Stimulated activated CD8-positive, alpha-beta memory T cell treated with anti-CD3 and anti-CD28 coated beads, Interleukin-2, amount 100 ng/mL, for 1 hour (primary cell): Measurements from ENCODE around the gene OR56B1.
A peak's percentile ranks its signal among the peaks of the same experiment; 100 is the strongest.
"Not testable (repeated sequence)": the region's sequence is repeated elsewhere in the genome, so short reads cannot be mapped to it uniquely, and the experiment has no call there.

Source experiments
- DNase-seq, 2 donors: peaks; one replicate each; pipeline ENCODE4 v3.0.0-alpha.2; 2020; ENCODE audit warnings: low read depth in 2 of 2

The OR56B1 gene, protein sequence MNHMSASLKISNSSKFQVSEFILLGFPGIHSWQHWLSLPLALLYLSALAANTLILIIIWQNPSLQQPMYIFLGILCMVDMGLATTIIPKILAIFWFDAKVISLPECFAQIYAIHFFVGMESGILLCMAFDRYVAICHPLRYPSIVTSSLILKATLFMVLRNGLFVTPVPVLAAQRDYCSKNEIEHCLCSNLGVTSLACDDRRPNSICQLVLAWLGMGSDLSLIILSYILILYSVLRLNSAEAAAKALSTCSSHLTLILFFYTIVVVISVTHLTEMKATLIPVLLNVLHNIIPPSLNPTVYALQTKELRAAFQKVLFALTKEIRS

DNA sequence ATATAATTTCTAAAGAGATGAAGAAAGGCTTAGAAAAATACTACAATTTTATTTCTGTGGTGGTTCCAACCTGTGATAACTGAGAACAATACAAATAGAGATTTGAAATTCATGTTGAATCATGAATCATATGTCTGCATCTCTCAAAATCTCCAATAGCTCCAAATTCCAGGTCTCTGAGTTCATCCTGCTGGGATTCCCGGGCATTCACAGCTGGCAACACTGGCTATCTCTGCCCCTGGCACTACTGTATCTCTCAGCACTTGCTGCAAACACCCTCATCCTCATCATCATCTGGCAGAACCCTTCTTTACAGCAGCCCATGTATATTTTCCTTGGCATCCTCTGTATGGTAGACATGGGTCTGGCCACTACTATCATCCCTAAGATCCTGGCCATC is at the start of gene OR56B1:
OR56B1 (plus strand) TSS at position 53 of the 400 bp plus-strand sequence; CDS start at position 122, 69 bp downstream.
- no peak for DNase-seq

- DNase-seq, result no peak
Observed at GRCh38 chr11:5688482-5688881, 47.8 kb upstream of the OR56B1 start.

- DNase-seq, result peak in 1 of 2 donors; percentile 28
Observed at GRCh38 chr11:5689551-5689983, 46.7 kb upstream of the OR56B1 start, which contains the start of gene TRIM22. Gene TRIM22, plus strand, starts transcription at chr11:5689790. Its CDS starts 6,443 bp downstream, at chr11:5696233.

GRCh38 chr11:5690216-5690615 is 46.0 kb upstream of the OR56B1 start:
- no peak for DNase-seq

GRCh38 chr11:5690736-5691135 is 45.5 kb upstream of the OR56B1 start:
- DNase-seq, result no peak

DNA sequence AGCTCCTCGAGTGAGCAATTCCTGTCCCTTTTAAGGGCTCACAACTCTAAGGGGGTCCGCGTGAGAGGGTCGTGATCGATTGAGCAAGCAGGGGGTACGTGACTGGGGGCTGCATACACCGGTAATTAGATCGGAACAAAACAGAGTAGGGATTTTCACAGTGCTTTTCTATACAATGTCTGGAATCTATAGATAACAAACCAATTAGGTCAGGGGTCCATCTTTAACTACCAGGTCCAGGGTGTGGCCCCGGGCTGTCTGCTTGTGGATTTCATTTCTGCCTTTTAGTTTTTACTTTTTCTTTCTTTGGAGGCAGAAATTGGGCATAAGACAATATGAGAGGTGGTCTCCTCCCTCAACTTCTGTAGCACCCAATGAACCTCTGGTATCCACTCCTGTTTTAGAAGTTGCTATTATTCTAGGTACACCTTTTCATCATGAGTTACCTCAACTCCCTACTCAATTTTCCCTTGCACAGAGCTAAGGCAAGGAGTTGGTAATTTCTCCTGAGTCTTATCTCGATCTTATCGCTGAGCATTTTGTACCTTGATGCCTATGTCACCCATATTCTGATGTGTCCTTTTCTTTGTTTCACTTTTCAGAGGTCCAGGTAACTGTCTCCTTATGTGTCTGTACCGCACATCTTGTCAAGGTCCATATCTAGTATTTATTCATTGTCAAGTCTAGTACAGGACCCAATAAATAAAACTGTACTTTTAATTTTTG is 44.8 kb upstream of the OR56B1 start:
- not testable (repeated sequence) for DNase-seq

GRCh38 chr11:5691964-5692361 is 44.3 kb upstream of the OR56B1 start:
- no peak for DNase-seq

- DNase-seq, result no peak
Observed at GRCh38 chr11:5694642-5695041, 41.6 kb upstream of the OR56B1 start.

- DNase-seq, result no peak
Observed at GRCh38 chr11:5695580-5695979, 40.7 kb upstream of the OR56B1 start.

DNA sequence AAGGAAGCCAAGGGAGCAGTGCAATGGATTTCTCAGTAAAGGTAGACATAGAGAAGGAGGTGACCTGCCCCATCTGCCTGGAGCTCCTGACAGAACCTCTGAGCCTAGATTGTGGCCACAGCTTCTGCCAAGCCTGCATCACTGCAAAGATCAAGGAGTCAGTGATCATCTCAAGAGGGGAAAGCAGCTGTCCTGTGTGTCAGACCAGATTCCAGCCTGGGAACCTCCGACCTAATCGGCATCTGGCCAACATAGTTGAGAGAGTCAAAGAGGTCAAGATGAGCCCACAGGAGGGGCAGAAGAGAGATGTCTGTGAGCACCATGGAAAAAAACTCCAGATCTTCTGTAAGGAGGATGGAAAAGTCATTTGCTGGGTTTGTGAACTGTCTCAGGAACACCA is 40.0 kb upstream of the OR56B1 start:
- no peak for DNase-seq

DNA sequence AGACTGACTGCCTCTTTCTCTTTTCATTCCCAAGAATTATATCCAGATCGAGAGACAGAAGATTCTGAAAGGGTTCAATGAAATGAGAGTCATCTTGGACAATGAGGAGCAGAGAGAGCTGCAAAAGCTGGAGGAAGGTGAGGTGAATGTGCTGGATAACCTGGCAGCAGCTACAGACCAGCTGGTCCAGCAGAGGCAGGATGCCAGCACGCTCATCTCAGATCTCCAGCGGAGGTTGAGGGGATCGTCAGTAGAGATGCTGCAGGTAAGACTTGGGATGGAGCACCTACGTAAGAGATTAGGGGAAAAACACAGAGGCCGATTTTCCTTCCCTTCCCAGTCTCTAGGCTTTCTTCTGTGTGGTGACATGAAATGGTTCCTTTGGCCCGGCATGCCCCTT is 38.0 kb upstream of the OR56B1 start:
- no peak for DNase-seq

GRCh38 chr11:5700421-5701054 is 35.7 kb upstream of the OR56B1 start:
- no peak for DNase-seq

DNA sequence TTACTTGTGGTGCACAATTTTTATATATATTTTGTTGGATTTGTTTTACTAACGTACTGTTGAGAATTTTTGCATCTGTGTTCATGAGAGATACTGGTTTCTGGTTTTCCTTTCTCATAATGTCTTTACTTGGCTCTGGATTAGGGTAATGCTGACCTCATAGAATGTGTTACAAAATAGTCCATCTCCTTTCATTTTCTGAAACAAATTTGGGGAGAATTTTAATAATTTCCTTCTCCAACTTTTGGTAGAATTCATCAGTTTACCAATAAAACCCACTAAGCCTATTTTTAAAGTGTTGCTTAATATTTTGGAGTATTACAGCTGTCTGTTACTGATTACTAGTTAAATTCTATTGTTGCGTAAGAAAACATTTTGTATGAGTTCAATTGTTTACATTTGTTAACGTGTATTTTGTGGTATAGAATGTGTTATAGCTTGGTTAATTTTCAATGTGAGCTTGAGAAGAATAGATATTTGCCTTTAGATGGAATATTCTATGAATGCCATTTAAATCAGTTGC is 35.1 kb upstream of the OR56B1 start:
- no peak for DNase-seq

DNA sequence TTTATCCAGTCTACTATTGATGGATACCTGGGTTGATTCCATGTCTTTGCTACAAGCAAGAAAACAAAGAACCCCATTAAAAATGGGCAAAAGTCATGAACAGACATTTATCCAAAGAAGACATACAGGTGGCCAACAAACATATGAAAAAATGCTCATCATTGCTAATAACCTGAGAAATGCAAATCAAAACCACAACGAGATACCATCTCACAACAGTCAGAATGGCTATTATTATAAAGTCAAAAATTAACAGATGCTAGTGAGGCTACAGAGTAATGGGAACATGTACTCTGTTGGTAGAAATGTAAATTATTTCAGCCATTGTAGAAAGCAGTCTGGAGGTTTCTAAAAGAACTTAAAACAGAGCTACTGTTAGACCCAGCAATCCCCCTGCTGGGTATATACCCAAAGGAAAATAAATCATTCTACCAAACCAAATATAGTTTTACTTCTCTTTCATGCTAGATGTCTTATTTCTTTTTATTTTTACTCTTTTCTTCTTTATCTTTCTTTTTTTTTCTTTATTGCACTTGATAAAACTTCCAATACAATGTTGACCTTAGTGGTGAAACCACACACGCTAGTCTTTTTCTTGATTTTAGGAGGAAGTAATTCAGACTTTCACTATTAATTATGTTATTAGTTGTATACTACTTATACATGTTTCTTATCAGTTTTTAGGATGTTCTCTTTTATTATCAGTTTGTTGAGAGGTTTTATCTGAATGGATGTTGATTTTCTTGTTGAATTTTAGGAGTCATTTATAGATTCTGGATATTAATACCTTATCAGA is 32.3 kb upstream of the OR56B1 start:
- no peak for DNase-seq

GRCh38 chr11:5705688-5706087 is 30.6 kb upstream of the OR56B1 start:
- DNase-seq, result no peak

- no peak for DNase-seq
Observed at GRCh38 chr11:5712507-5712906, 23.7 kb upstream of the OR56B1 start.

DNA sequence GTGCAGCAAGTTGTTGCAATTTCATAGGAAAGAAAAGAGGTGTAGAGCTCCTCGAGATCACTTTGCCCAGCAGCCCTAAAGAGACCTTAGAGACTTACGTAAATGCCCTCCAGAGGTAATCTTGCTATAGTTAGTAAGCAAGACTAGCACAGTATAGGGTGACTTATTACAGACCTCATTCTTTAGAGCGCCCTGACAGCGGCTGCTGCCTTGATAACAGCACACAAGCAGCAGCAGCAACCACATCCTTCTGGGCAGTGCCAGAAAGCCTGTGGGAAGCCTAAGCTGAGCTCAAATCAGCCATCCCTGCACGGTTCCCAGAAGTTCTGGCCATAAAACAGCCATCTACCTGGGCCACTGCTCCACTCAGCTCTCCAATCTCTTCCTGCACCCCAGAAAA is 22.6 kb upstream of the OR56B1 start:
- no peak for DNase-seq

DNA sequence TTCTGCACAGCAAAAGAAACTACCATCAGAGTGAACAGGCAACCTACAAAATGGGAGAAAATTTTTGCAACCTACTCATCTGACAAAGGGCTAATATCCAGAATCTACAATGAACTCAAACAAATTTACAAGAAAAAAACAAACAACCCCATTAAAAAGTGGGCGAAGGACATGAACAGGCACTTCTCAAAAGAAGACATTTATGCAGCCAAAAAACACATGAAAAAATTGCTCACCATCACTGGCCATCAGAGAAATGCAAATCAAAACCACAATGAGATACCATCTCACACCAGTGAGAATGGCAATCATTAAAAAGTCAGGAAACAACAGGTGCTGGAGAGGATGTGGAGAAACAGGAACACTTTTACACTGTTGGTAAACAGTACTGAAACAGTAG is 19.7 kb upstream of the OR56B1 start:
- not testable (repeated sequence) for DNase-seq

DNA sequence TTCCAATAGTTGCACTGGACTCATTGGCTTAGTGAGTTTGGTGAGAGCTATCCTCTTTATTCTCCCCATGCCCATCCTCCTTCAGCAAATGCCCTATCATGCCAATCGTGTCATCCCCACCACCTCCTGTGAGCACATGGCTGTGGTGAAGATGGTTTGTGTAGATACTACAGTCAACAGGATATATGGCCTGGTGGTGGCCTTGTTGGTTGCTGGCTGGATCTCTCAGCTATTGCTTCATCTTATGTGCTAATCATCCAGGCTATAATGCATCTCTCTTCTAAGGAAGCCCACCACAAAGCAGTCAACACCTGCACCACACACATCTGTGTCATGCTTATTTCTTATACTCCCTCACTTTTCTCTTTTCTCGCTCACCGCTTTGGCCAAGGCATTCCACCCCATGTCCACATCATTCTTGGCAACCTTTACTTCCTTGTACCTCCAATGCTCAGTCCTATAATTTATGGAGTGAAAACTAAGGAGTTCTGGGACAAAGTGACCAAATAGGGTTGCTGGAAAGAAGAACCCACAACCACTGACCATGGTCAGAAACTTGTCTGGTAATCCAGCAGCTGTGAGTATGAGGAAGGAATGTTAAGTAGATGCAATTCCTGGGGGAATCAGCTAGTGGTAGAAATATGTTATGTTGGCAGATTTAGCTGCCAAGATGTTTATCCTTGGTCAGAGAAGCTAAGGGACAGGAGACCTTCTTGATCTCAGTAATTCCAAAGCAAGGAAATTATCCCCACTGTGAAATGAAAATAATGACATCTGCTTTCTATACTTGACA is 16.3 kb upstream of the OR56B1 start:
- no peak for DNase-seq

GRCh38 chr11:5722622-5723021 is 13.6 kb upstream of the OR56B1 start:
- DNase-seq, result no peak

DNA sequence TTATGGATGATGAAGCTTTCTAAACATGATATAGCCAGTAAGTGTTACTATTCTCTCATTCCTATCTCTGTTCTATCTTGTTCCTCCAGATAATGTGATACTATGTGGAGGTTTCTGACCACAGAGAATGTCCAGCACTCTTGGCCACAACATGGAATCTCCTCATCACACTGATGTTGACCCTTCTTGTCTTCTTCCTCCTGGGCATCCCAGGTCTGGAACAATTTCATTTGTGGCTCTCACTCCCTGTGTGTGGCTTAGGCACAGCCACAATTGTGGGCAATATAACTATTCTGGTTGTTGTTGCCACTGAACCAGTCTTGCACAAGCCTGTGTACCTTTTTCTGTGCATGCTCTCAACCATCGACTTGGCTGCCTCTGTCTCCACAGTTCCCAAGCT is 9.9 kb upstream of the OR56B1 start:
- no peak for DNase-seq
